IMR-90 (cell line): ENCODE measurements around the gene NT5E. TPM values are rescaled to one million over a fixed set of nuclear protein-coding genes. Genes with fewer than 3 reads are reported as not detected.

ENCODE experiments used
- ATAC-seq: fragments of 200-7000 bp; cut with Tn5 transposase; 2 replicates; pipeline ENCODE4 v1.9.1; 2020; ENCODE audit warnings: low read depth, mild to moderate bottlenecking, moderate library complexity
- BruUV-seq: library from RNA; stranded (reverse); fragments of 400-500 nt; replicated peaks from 2 replicates; lab custom pipeline; 2021; lab: Mats Ljungman, UMichigan
- CTCF ChIA-PET: fragments of 300-600 bp; formaldehyde crosslinking; extraction: SDS; loops from one replicate; lab custom pipeline; 2021; ENCODE audit warnings: antibody characterized with exemption; lab: Yijun Ruan, JAX
- POLR2A ChIA-PET: fragments of 300-600 bp; sonication (Branson Sonifier 250); formaldehyde crosslinking; loops from one replicate; lab custom pipeline; 2022; ENCODE audit warnings: antibody characterized with exemption; ENCODE audit not compliant: unreplicated experiment; lab: Charles Lee
- DNase-seq: peaks from one replicate; pipeline ENCODE4 v3.0.0; 2013
- H2AFZ ChIP-seq: replicated peaks from 2 replicates; pipeline ENCODE3; 2013; ENCODE audit warnings: low read length, mild to moderate bottlenecking; ENCODE audit not compliant: poor library complexity
- H2AK5ac ChIP-seq: 2 replicates; pipeline ENCODE4 v1.6.1; 2013; ENCODE audit warnings: low read depth, low read length, inconsistent platforms
- H2AK9ac ChIP-seq: replicated peaks from 2 replicates; pipeline ENCODE3; 2013; ENCODE audit warnings: mild to moderate bottlenecking, low read depth, low read length, moderate library complexity; ENCODE audit not compliant: poor library complexity
- H2BK120ac ChIP-seq: 2 replicates; pipeline ENCODE4 v1.6.1; 2013; ENCODE audit warnings: low read depth, low read length, inconsistent platforms
- H2BK15ac ChIP-seq: 3 replicates; pipeline ENCODE4 v1.6.1; 2013; ENCODE audit warnings: low read depth, low read length, inconsistent platforms
- H2BK20ac ChIP-seq: 2 replicates; pipeline ENCODE4 v1.6.1; 2013; ENCODE audit warnings: low read depth, mild to moderate bottlenecking, inconsistent platforms, low read length, moderate library complexity
- H2BK5ac ChIP-seq: 2 replicates; pipeline ENCODE4 v1.6.1; 2013; ENCODE audit warnings: mild to moderate bottlenecking, low read depth, low read length, inconsistent platforms; ENCODE audit not compliant: poor library complexity, severe bottlenecking
- H3K14ac ChIP-seq: replicated peaks from 2 replicates; pipeline ENCODE4 v1.6.1; 2013; ENCODE audit warnings: low read depth, low read length, inconsistent platforms
- H3K18ac ChIP-seq: 2 replicates; pipeline ENCODE4 v1.6.1; 2013; ENCODE audit warnings: low read depth, low read length, control low read depth
- H3K23ac ChIP-seq: 2 replicates; pipeline ENCODE4 v1.6.1; 2013; ENCODE audit warnings: low read depth, low read length, inconsistent platforms
- H3K27ac ChIP-seq: 2 replicates; pipeline ENCODE4 v1.5.1; 2013; ENCODE audit warnings: mild to moderate bottlenecking, control low read depth, low read length; ENCODE audit not compliant: insufficient read depth
- H3K27me3 ChIP-seq: 2 replicates; pipeline ENCODE4 v1.6.1; 2013; ENCODE audit warnings: low read length; ENCODE audit not compliant: control insufficient read depth, insufficient read depth
- H3K36me3 ChIP-seq: 2 replicates; pipeline ENCODE4 v1.6.1; 2013; ENCODE audit warnings: low read length, mixed read lengths; ENCODE audit not compliant: control insufficient read depth, insufficient read depth
- H3K4ac ChIP-seq: 2 replicates; pipeline ENCODE4 v1.6.1; 2013; ENCODE audit warnings: low read depth, low read length, inconsistent platforms
- H3K4me1 ChIP-seq: 2 replicates; pipeline ENCODE4 v1.6.1; 2013; ENCODE audit warnings: low read length, mixed read lengths; ENCODE audit not compliant: control insufficient read depth, insufficient read depth
- H3K4me2 ChIP-seq: 2 replicates; pipeline ENCODE4 v1.6.1; 2013; ENCODE audit warnings: low read depth, mild to moderate bottlenecking, control low read depth, low read length, moderate library complexity
- H3K4me3 ChIP-seq: 2 replicates; pipeline ENCODE4 v1.5.1; 2013; ENCODE audit warnings: low read depth, mild to moderate bottlenecking, control low read depth, low read length, moderate library complexity; ENCODE audit not compliant: insufficient read depth
- H3K56ac ChIP-seq: 2 replicates; pipeline ENCODE4 v1.6.1; 2013; ENCODE audit warnings: low read length, inconsistent platforms; ENCODE audit not compliant: insufficient read depth; ENCODE audit errors: extremely low read depth
- H3K79me1 ChIP-seq, 2 experiments: 2 replicates each; pipeline ENCODE4 v1.6.1; 2013; ENCODE audit warnings: low read length in 2 of 2, inconsistent platforms in 1 of 2, low read depth in 1 of 2
- H3K9ac ChIP-seq: 2 replicates; pipeline ENCODE4 v1.6.1; 2013; ENCODE audit warnings: low read depth, low read length, control low read depth
- H3K9me1 ChIP-seq: 2 replicates; pipeline ENCODE4 v1.6.1; 2013; ENCODE audit warnings: low read length, inconsistent platforms; ENCODE audit not compliant: insufficient read depth
- H3K9me3 ChIP-seq: 2 replicates; pipeline ENCODE4 v1.6.1; 2013; ENCODE audit warnings: low read length; ENCODE audit not compliant: control insufficient read depth, insufficient read depth
- H4K20me1 ChIP-seq: 2 replicates; pipeline ENCODE4 v1.6.1; 2013; ENCODE audit warnings: low read length, inconsistent platforms; ENCODE audit not compliant: insufficient read depth
- H4K5ac ChIP-seq: 2 replicates; pipeline ENCODE4 v1.6.1; 2013; ENCODE audit warnings: mild to moderate bottlenecking, low read depth, low read length, control low read depth
- H4K8ac ChIP-seq, 2 experiments: 2 replicates each; pipeline ENCODE4 v1.6.1; 2013; ENCODE audit warnings: low read depth in 2 of 2, low read length in 2 of 2, control low read depth in 1 of 2, inconsistent platforms in 1 of 2
- H4K91ac ChIP-seq: 2 replicates; pipeline ENCODE4 v1.6.1; 2013; ENCODE audit warnings: low read depth, low read length, inconsistent platforms; ENCODE audit not compliant: insufficient read depth
- BHLHE40 ChIP-seq: fragments of 150-350 bp; IDR thresholded peaks from 2 replicates; pipeline ENCODE4 v1.6.1; 2016; ENCODE audit warnings: mild to moderate bottlenecking, low read depth, low read length
- CEBPB ChIP-seq: IDR thresholded peaks from 2 replicates; pipeline ENCODE4 v1.6.1; 2012; ENCODE audit warnings: low read depth, low read length, improper control_type of control experiment
- CHD1 ChIP-seq: IDR thresholded peaks from 2 replicates; pipeline ENCODE4 v1.6.1; 2012; ENCODE audit warnings: low read depth, low read length, improper control_type of control experiment
- ELK1 ChIP-seq: fragments of 150-350 bp; IDR thresholded peaks from 2 replicates; pipeline ENCODE4 v1.6.1; 2016; ENCODE audit warnings: low read depth, mild to moderate bottlenecking, low read length, moderate library complexity, borderline replicate concordance
- FOS ChIP-seq: fragments of 150-350 bp; IDR thresholded peaks from 2 replicates; pipeline ENCODE4 v1.6.1; 2016; ENCODE audit warnings: low read depth, low read length
- MAFK ChIP-seq: IDR thresholded peaks from 2 replicates; pipeline ENCODE4 v1.6.1; 2012; ENCODE audit warnings: low read depth, low read length, improper control_type of control experiment
- MAZ ChIP-seq: IDR thresholded peaks from 2 replicates; pipeline ENCODE4 v1.6.1; 2012; ENCODE audit warnings: low read depth, mild to moderate bottlenecking, low read length, improper control_type of control experiment, moderate library complexity, borderline replicate concordance
- MXI1 ChIP-seq: IDR thresholded peaks from 2 replicates; pipeline ENCODE4 v1.6.1; 2012; ENCODE audit warnings: low read depth, mild to moderate bottlenecking, low read length, moderate library complexity, borderline replicate concordance
- NFE2L2 ChIP-seq: fragments of 150-350 bp; IDR thresholded peaks from 2 replicates; pipeline ENCODE4 v1.6.1; 2016; ENCODE audit warnings: low read depth, mild to moderate bottlenecking, low read length
- POLR2A ChIP-seq: IDR thresholded peaks from 2 replicates; pipeline ENCODE4 v1.6.1; 2012; ENCODE audit warnings: mild to moderate bottlenecking, low read depth, low read length
- RAD21 ChIP-seq: IDR thresholded peaks from 2 replicates; pipeline ENCODE4 v1.6.1; 2012; ENCODE audit warnings: low read length, improper control_type of control experiment
- WGBS, 2 experiments: methylation state at CpG; one replicate each; pipeline versions ENCODE4 v1.1.5 to v1.1.7; 2013; ENCODE audit warnings: missing lambda C conversion rate in 2 of 2; ENCODE audit not compliant: insufficient read length in 1 of 2; ENCODE audit errors: extremely low coverage in 2 of 2; 5-methylcytosine and 5-hydroxymethylcytosine counted together
- dilution Hi-C: fragments of 300-500 bp; cut with HindIII; formaldehyde crosslinking; loops from one replicate; pipeline ENCODE4 v1.14.3; 2018; ENCODE audit warnings: low sequenced_read_pairs; ENCODE audit not compliant: unreplicated experiment
- in situ Hi-C: fragments of 300-500 bp; cut with MboI; formaldehyde crosslinking; loops from 3 replicates; pipeline ENCODE4 v1.14.3; 2019; ENCODE audit warnings: low sequenced_read_pairs, inconsistent platforms, mixed read lengths
- intact Hi-C: fragments of 100-400 bp; cut with micrococcal nuclease; formaldehyde crosslinking; loops from 2 replicates; pipeline ENCODE4 v1.10.0; 2022
- polyA plus RNA-seq, 3 experiments: library from polyadenylated mRNA; depleted of rRNA; stranded (reverse); fragments of >200 nt; gene quantifications; 2 replicates each; pipeline ENCODE4 v1.2.3, GENCODE V29; 2012; ENCODE audit warnings: low replicate concordance in 1 of 3
- total RNA-seq: library from RNA; depleted of rRNA; stranded (reverse); fragments of >200 nt; gene quantifications from 2 replicates; pipeline ENCODE4 v1.2.3, GENCODE V29; 2012
- TF ChIP-seq, protein P1 (sequence below): conservative IDR thresholded peaks from 2 replicates; pipeline ENCODE4 v1.5.1; 2012; ENCODE audit warnings: mild to moderate bottlenecking, low read depth, low read length, improper control_type of control experiment
- TF ChIP-seq, protein P2 (sequence below): fragments of 150-350 bp; IDR thresholded peaks from 2 replicates; pipeline ENCODE4 v1.6.1; 2017; ENCODE audit warnings: mild to moderate bottlenecking, antibody characterized with exemption, low read length, low read depth

Gene NT5E
- total and polyA plus RNA-seq, 2 of the 4 experiments (the other 2 are of a cell fraction): 153 to 280 TPM

DNA sequence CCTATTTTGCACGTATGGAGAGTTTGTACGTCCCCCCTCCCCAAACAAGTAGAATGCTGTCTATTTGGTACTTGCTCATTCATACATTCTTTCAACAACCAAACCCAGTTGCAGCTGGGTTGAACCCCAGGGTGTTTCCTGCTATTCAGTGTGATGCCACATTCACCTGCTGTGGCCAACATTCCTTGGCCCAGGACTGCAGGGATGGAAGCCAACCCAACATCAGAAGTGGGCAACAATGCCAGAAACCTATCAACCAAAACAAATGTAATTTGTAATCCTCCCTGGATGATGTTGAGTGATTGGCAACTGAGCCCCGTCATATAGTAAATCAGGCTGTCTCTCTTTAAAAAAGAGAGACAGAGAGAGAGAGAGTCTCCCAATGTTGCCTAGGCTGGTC is 8.9 kb downstream of the NT5E start:
- Histone ChIP-seq H4K91ac (peak overlapping the region; percentile 53; the same call in 1 of the 2 replicates), H3K4ac (peak overlapping the region; percentile 43), H4K8ac (peak overlapping the region; percentile 25 to 65; a peak in 1 of 4 replicates), H3K27me3 (no peaks in the 10 kb centered on the region), H2AFZ (no peak overlapping the region), H3K56ac (peak overlapping the region; percentile 5; the same call in 1 of the 2 replicates), H3K9ac (no peak overlapping the region), H4K5ac (peak overlapping the region; percentile 35; the same call in 1 of the 2 replicates), H2BK5ac (peak overlapping the region; percentile 31), H3K27ac (peak overlapping the region; percentile 24; the same call in 1 of the 2 replicates), H3K79me1 (peaks cover 39 to 74% of the 10 kb centered on the region in 2 experiments), H4K20me1 (peaks cover 49% of the 10 kb centered on the region), H3K9me3 (no peaks in the 10 kb centered on the region), H2BK20ac (peak overlapping the region; percentile 27; the same call in 1 of the 2 replicates), H3K18ac (peak overlapping the region; percentile 81; the same call in 1 of the 2 replicates), H3K4me2 (peak overlapping the region; percentile 75), H2AK9ac (no peak overlapping the region), H3K4me1 (peaks cover 46% of the 10 kb centered on the region), H3K4me3 (no peak overlapping the region), H3K14ac (0 out of 2 replicates have a peak overlapping the region, but pooled peaks have one; percentile 54), H2AK5ac (peak overlapping the region; percentile 62; the same call in 1 of the 2 replicates), H3K9me1 (peaks cover 45% of the 10 kb centered on the region), H2BK120ac (peak overlapping the region; percentile 68), H3K23ac (peak overlapping the region; percentile 50; the same call in 1 of the 2 replicates), H3K36me3 (peaks cover 7% of the 10 kb centered on the region; the same call in 1 of the 2 replicates), H2BK15ac (peak overlapping the region; percentile 13; the same call in 1 of the 3 replicates)
- no peak for ATAC-seq
- ChIA-PET POLR2A (no interaction called here), CTCF (interaction anchor here (0.6 to 1.4 kb wide), 2 partner anchors 24 to 103 kb away, joined by 4 to 7 read pairs; no protein-coding TSS in a partner anchor)
- no CpG with 5 or more reads among the region's 3 CpGs for WGBS, 2 experiments
- no TSS peak for BruUV-seq
- intact Hi-C loops (loop anchor here (10.0 kb wide), 1 partner anchor 216 kb away; no protein-coding TSS in a partner anchor), in situ Hi-C loops (loop anchor here (10.0 kb wide), 1 partner anchor 216 kb away; no protein-coding TSS in a partner anchor), dilution Hi-C loops (no loop called here)
- TF ChIP-seq, protein P1, sequence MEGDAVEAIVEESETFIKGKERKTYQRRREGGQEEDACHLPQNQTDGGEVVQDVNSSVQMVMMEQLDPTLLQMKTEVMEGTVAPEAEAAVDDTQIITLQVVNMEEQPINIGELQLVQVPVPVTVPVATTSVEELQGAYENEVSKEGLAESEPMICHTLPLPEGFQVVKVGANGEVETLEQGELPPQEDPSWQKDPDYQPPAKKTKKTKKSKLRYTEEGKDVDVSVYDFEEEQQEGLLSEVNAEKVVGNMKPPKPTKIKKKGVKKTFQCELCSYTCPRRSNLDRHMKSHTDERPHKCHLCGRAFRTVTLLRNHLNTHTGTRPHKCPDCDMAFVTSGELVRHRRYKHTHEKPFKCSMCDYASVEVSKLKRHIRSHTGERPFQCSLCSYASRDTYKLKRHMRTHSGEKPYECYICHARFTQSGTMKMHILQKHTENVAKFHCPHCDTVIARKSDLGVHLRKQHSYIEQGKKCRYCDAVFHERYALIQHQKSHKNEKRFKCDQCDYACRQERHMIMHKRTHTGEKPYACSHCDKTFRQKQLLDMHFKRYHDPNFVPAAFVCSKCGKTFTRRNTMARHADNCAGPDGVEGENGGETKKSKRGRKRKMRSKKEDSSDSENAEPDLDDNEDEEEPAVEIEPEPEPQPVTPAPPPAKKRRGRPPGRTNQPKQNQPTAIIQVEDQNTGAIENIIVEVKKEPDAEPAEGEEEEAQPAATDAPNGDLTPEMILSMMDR: no peak
- TF ChIP-seq MAZ: no peak
- TF ChIP-seq ELK1: no peak
- TF ChIP-seq RAD21: no peak
- no peak for TF ChIP-seq NFE2L2
- TF ChIP-seq MXI1: no peak
- TF ChIP-seq, protein P2, sequence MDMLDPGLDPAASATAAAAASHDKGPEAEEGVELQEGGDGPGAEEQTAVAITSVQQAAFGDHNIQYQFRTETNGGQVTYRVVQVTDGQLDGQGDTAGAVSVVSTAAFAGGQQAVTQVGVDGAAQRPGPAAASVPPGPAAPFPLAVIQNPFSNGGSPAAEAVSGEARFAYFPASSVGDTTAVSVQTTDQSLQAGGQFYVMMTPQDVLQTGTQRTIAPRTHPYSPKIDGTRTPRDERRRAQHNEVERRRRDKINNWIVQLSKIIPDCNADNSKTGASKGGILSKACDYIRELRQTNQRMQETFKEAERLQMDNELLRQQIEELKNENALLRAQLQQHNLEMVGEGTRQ: no peak
- no peak for TF ChIP-seq CHD1
- TF ChIP-seq POLR2A: no peak
- TF ChIP-seq MAFK: no peak
- no peak for TF ChIP-seq FOS
- TF ChIP-seq CEBPB: no peak
- TF ChIP-seq BHLHE40: no peak
- no peak for DNase-seq
